Activated CD4-positive, alpha-beta T cell treated with anti-CD3 and anti-CD28 coated beads, Interleukin-2, amount 50 U/mL, for 1 hour (primary cell): ENCODE measurements around the gene APOL6.
"Not testable (repeated sequence)": the region's sequence is repeated elsewhere in the genome, so short reads cannot be mapped to it uniquely, and the experiment has no call there.

ENCODE experiments used
- DNase-seq: peaks from one replicate; pipeline ENCODE4 v3.0.0-alpha.2; 2020

Gene APOL6

GRCh38 chr22:35618427-35619223, 29.6 kb upstream of the APOL6 start:
- DNase-seq: no peak

GRCh38 chr22:35619336-35620094, 28.7 kb upstream of the APOL6 start:
- no peak for DNase-seq

GRCh38 chr22:35620624-35621251, 27.5 kb upstream of the APOL6 start:
- no peak for DNase-seq

GRCh38 chr22:35621451-35621850, 26.8 kb upstream of the APOL6 start:
- DNase-seq: no peak

GRCh38 chr22:35622191-35622913, 25.9 kb upstream of the APOL6 start:
- no peak for DNase-seq

- DNase-seq: not testable (repeated sequence)
Observed at GRCh38 chr22:35623885-35624284, 24.4 kb upstream of the APOL6 start.

GRCh38 chr22:35624547-35624946, 23.7 kb upstream of the APOL6 start:
- no peak for DNase-seq

- no peak for DNase-seq
Observed at GRCh38 chr22:35625763-35626432, 22.3 kb upstream of the APOL6 start.

GRCh38 chr22:35627267-35628041, 20.8 kb upstream of the APOL6 start:
- DNase-seq: peak; percentile 43

GRCh38 chr22:35628732-35629131, 19.5 kb upstream of the APOL6 start:
- DNase-seq: no peak

- no peak for DNase-seq
Observed at GRCh38 chr22:35629406-35630216, 18.6 kb upstream of the APOL6 start.

- DNase-seq: no peak
Observed at GRCh38 chr22:35630387-35630793, 17.9 kb upstream of the APOL6 start.

GRCh38 chr22:35630891-35631290, 17.4 kb upstream of the APOL6 start:
- no peak for DNase-seq

GRCh38 chr22:35631597-35631996, 16.6 kb upstream of the APOL6 start:
- no peak for DNase-seq

GRCh38 chr22:35632935-35633334, 15.3 kb upstream of the APOL6 start:
- no peak for DNase-seq

- DNase-seq: no peak
Observed at GRCh38 chr22:35633520-35633919, 14.7 kb upstream of the APOL6 start.

GRCh38 chr22:35634015-35634414, 14.2 kb upstream of the APOL6 start:
- DNase-seq: no peak

GRCh38 chr22:35634943-35635540, 13.2 kb upstream of the APOL6 start:
- no peak for DNase-seq

GRCh38 chr22:35637254-35637653, 11.0 kb upstream of the APOL6 start:
- no peak for DNase-seq

GRCh38 chr22:35638001-35638400, 10.2 kb upstream of the APOL6 start:
- DNase-seq: no peak
